Measurements from ENCODE around the gene SUSD1. TPM values are rescaled to one million over a fixed set of nuclear protein-coding genes. Genes with fewer than 3 reads are reported as not detected.

The SUSD1 gene
- total and polyA plus RNA-seq, 9 of the 15 experiments (the other 6 are each of a cell fraction or from before 2014, with no cell fraction given) = 10.9 to 44.4 (median 36.1) TPM

DNA sequence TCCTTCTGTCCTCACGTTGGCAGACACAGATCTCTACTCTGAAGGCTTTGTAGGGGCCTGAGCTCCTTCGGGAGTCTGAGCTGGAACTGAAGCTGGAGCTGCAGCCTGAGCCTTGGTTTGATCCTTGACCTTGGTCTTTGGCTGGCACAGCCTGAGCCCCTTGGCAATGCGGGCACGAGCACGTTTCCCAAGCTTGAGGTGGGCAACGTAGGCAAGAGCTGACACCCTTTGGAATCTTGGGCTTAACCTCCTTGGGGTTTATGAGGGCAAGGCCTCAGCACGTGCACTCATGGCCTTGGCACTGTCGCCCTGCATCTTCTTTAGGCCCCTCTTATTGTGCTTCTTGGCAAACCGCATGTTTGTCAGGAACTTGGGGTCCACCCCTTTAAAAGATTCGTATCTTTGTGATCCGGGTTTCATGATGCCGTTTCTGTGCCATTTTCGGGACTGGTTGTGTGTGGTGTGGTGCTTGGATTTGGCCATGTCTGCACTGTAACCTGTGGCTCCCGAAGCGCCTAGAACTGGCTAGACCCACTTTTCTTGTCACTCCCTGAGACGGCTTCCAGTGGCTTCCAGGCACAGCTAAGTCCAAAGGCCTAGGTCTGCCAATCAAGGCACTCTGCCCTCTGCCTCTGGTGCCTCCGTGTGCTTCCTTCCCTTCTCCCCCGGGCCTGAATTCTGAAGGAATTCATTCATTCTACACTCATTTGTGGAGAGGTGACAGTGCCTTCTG is 1.4 kb downstream of the SUSD1 start (continued):
- TF ChIP-seq, protein P1, sequence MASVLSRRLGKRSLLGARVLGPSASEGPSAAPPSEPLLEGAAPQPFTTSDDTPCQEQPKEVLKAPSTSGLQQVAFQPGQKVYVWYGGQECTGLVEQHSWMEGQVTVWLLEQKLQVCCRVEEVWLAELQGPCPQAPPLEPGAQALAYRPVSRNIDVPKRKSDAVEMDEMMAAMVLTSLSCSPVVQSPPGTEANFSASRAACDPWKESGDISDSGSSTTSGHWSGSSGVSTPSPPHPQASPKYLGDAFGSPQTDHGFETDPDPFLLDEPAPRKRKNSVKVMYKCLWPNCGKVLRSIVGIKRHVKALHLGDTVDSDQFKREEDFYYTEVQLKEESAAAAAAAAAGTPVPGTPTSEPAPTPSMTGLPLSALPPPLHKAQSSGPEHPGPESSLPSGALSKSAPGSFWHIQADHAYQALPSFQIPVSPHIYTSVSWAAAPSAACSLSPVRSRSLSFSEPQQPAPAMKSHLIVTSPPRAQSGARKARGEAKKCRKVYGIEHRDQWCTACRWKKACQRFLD (CRISPR knock-in tag; IDR thresholded peaks at IDR 0.05) = peak; percentile 9
- TF ChIP-seq, protein P2, sequence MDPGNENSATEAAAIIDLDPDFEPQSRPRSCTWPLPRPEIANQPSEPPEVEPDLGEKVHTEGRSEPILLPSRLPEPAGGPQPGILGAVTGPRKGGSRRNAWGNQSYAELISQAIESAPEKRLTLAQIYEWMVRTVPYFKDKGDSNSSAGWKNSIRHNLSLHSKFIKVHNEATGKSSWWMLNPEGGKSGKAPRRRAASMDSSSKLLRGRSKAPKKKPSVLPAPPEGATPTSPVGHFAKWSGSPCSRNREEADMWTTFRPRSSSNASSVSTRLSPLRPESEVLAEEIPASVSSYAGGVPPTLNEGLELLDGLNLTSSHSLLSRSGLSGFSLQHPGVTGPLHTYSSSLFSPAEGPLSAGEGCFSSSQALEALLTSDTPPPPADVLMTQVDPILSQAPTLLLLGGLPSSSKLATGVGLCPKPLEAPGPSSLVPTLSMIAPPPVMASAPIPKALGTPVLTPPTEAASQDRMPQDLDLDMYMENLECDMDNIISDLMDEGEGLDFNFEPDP (CRISPR knock-in tag; IDR thresholded peaks at IDR 0.05) = no peak
- TF ChIP-seq NFIC (IDR thresholded peaks at IDR 0.05) = 0 out of 2 replicates have a peak, but pooled peaks have one; percentile 3
- peak; percentile 35 for TF ChIP-seq CXXC5 (CRISPR knock-in tag; IDR thresholded peaks at IDR 0.05)
- TF ChIP-seq SMARCC2 (IDR thresholded peaks at IDR 0.05; ENCODE audit: low read depth) = no peak
- TF ChIP-seq ZNF24 (IDR thresholded peaks at IDR 0.05) = 0 out of 2 replicates have a peak, but pooled peaks have one; percentile 13
- TF ChIP-seq DNMT1 (IDR thresholded peaks at IDR 0.05) = no peak
- TF ChIP-seq HDAC8 (tag; IDR thresholded peaks at IDR 0.05) = no peak
- TF ChIP-seq ZKSCAN8 (CRISPR knock-in tag; IDR thresholded peaks at IDR 0.05) = no peak
- no peak for TF ChIP-seq TAL1 (IDR thresholded peaks at IDR 0.05)
- TF ChIP-seq, protein P3, sequence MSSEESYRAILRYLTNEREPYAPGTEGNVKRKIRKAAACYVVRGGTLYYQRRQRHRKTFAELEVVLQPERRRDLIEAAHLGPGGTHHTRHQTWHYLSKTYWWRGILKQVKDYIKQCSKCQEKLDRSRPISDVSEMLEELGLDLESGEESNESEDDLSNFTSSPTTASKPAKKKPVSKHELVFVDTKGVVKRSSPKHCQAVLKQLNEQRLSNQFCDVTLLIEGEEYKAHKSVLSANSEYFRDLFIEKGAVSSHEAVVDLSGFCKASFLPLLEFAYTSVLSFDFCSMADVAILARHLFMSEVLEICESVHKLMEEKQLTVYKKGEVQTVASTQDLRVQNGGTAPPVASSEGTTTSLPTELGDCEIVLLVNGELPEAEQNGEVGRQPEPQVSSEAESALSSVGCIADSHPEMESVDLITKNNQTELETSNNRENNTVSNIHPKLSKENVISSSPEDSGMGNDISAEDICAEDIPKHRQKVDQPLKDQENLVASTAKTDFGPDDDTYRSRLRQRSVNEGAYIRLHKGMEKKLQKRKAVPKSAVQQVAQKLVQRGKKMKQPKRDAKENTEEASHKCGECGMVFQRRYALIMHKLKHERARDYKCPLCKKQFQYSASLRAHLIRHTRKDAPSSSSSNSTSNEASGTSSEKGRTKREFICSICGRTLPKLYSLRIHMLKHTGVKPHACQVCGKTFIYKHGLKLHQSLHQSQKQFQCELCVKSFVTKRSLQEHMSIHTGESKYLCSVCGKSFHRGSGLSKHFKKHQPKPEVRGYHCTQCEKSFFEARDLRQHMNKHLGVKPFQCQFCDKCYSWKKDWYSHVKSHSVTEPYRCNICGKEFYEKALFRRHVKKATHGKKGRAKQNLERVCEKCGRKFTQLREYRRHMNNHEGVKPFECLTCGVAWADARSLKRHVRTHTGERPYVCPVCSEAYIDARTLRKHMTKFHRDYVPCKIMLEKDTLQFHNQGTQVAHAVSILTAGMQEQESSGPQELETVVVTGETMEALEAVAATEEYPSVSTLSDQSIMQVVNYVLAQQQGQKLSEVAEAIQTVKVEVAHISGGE (CRISPR knock-in tag; IDR thresholded peaks at IDR 0.05) = no peak
- TF ChIP-seq, protein P4, sequence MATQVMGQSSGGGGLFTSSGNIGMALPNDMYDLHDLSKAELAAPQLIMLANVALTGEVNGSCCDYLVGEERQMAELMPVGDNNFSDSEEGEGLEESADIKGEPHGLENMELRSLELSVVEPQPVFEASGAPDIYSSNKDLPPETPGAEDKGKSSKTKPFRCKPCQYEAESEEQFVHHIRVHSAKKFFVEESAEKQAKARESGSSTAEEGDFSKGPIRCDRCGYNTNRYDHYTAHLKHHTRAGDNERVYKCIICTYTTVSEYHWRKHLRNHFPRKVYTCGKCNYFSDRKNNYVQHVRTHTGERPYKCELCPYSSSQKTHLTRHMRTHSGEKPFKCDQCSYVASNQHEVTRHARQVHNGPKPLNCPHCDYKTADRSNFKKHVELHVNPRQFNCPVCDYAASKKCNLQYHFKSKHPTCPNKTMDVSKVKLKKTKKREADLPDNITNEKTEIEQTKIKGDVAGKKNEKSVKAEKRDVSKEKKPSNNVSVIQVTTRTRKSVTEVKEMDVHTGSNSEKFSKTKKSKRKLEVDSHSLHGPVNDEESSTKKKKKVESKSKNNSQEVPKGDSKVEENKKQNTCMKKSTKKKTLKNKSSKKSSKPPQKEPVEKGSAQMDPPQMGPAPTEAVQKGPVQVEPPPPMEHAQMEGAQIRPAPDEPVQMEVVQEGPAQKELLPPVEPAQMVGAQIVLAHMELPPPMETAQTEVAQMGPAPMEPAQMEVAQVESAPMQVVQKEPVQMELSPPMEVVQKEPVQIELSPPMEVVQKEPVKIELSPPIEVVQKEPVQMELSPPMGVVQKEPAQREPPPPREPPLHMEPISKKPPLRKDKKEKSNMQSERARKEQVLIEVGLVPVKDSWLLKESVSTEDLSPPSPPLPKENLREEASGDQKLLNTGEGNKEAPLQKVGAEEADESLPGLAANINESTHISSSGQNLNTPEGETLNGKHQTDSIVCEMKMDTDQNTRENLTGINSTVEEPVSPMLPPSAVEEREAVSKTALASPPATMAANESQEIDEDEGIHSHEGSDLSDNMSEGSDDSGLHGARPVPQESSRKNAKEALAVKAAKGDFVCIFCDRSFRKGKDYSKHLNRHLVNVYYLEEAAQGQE (IDR thresholded peaks at IDR 0.05; ENCODE audit: borderline replicate concordance) = peak; percentile 57
- TF ChIP-seq, protein P4 (CRISPR knock-in tag; IDR thresholded peaks at IDR 0.05; ENCODE audit: low read depth) = no peak

Measured in K562 (cell line).